HG03457 (cell line): ENCODE measurements around the gene ZNF223.

ENCODE experiments used
- ATAC-seq: cut with Tn5 transposase; IDR thresholded peaks from one replicate; pipeline ENCODE4 v1.9.1; 2021; ENCODE audit warnings: moderate number of reproducible peaks; ENCODE audit not compliant: unreplicated experiment

Gene ZNF223

GRCh38 chr19:44071824-44072542, 20.1 kb downstream of the ZNF223 start, which contains the start of gene ZNF284:
ZNF284 (plus strand) TSS chr19:44072159; CDS start chr19:44076390, 4,231 bp downstream.
- peak; percentile 83 for ATAC-seq

GRCh38 chr19:44072543-44073401, 20.9 kb downstream of the ZNF223 start:
- no peak for ATAC-seq

- no peak for ATAC-seq
Measured at GRCh38 chr19:44076325-44076724, 24.5 kb downstream of the ZNF223 start.

GRCh38 chr19:44092108-44092507, 40.3 kb downstream of the ZNF223 start:
- ATAC-seq, result no peak

- peak; percentile 51 for ATAC-seq
Measured at GRCh38 chr19:44093931-44094765, 42.3 kb downstream of the ZNF223 start, which contains the start of gene ZNF224. ZNF224 (plus strand) TSS chr19:44094361; CDS start chr19:44097874, 3,513 bp downstream.

- no peak for ATAC-seq
Measured at GRCh38 chr19:44107751-44108150, 55.9 kb downstream of the ZNF223 start.

- no peak for ATAC-seq
Measured at GRCh38 chr19:44109458-44109857, 57.6 kb downstream of the ZNF223 start.

- ATAC-seq, result no peak
Measured at GRCh38 chr19:44111910-44112463, 60.2 kb downstream of the ZNF223 start.

GRCh38 chr19:44112802-44113137, 60.9 kb downstream of the ZNF223 start:
- no peak for ATAC-seq

GRCh38 chr19:44113138-44113783, 61.4 kb downstream of the ZNF223 start, which contains the start of gene ZNF225:
ZNF225 (plus strand) TSS chr19:44113399; CDS start chr19:44115828, 2,429 bp downstream.
- ATAC-seq, result peak; percentile 81

GRCh38 chr19:44113784-44114390, 62.1 kb downstream of the ZNF223 start:
- no peak for ATAC-seq
